MM.1S (cell line): Measurements from ENCODE around the gene CDH4.

Experiments used
- DNase-seq: peaks from one replicate; pipeline ENCODE4 v3.0.0-alpha.2; 2015
- H2AFZ ChIP-seq: fragments of 300-600 bp; sonication (generic); 2 replicates; pipeline ENCODE4 v1.6.0; 2016; ENCODE audit warnings: antibody characterized with exemption, low read length
- H3F3A ChIP-seq: fragments of 300-600 bp; sonication (generic); 2 replicates; pipeline ENCODE4 v1.6.1; 2016; ENCODE audit warnings: mild to moderate bottlenecking, antibody characterized with exemption, low read length, moderate library complexity, mixed read lengths; ENCODE audit not compliant: insufficient read depth
- H3K27ac ChIP-seq: fragments of 300-600 bp; sonication (generic); 2 replicates; pipeline ENCODE4 v1.5.1; 2016; ENCODE audit warnings: mild to moderate bottlenecking, low read length
- H3K27me3 ChIP-seq: fragments of 300-600 bp; sonication (generic); replicated peaks from 2 replicates; pipeline ENCODE4 v1.6.0; 2016; ENCODE audit warnings: low read length; ENCODE audit not compliant: insufficient read depth
- H3K36me3 ChIP-seq: fragments of 300-600 bp; sonication (generic); replicated peaks from 2 replicates; pipeline ENCODE4 v1.6.1; 2016; ENCODE audit warnings: mild to moderate bottlenecking, low read length, mixed read lengths; ENCODE audit not compliant: insufficient read depth
- H3K4me1 ChIP-seq: fragments of 300-600 bp; sonication (generic); 2 replicates; pipeline ENCODE4 v1.6.1; 2016; ENCODE audit warnings: low read length, mixed read lengths
- H3K4me2 ChIP-seq: fragments of 300-600 bp; sonication (generic); 2 replicates; pipeline ENCODE4 v1.6.0; 2016; ENCODE audit warnings: low read depth, low read length
- H3K4me3 ChIP-seq: fragments of 300-600 bp; sonication (generic); 2 replicates; pipeline ENCODE4 v1.5.1; 2016; ENCODE audit warnings: low read length, mixed read lengths
- H3K79me2 ChIP-seq: fragments of 300-600 bp; sonication (generic); 2 replicates; pipeline ENCODE4 v1.6.1; 2016; ENCODE audit warnings: mixed run types, low read length, mixed read lengths
- H3K9ac ChIP-seq: fragments of 300-600 bp; sonication (generic); 2 replicates; pipeline ENCODE4 v1.6.1; 2016; ENCODE audit warnings: low read length, mixed read lengths
- H3K9me2 ChIP-seq: fragments of 300-600 bp; sonication (generic); replicated peaks from 2 replicates; pipeline ENCODE4 v1.6.1; 2016; ENCODE audit warnings: mild to moderate bottlenecking, low read length, mixed read lengths; ENCODE audit not compliant: insufficient read depth
- H3K9me3 ChIP-seq: fragments of 300-600 bp; sonication (generic); replicated peaks from 2 replicates; pipeline ENCODE4 v1.6.1; 2016; ENCODE audit warnings: mild to moderate bottlenecking, low read length, mixed read lengths; ENCODE audit not compliant: insufficient read depth
- H4K20me1 ChIP-seq: fragments of 300-600 bp; sonication (generic); 2 replicates; pipeline ENCODE4 v1.6.1; 2016; ENCODE audit warnings: mild to moderate bottlenecking, low read length, moderate library complexity, mixed read lengths; ENCODE audit not compliant: insufficient read depth
- CTCF ChIP-seq: fragments of 300-600 bp; sonication (generic); IDR thresholded peaks from 2 replicates; pipeline ENCODE4 v1.5.1; 2016; ENCODE audit warnings: antibody characterized with exemption, low read length, mixed read lengths
- EZH2 ChIP-seq: fragments of 300-600 bp; sonication (generic); optimal IDR thresholded peaks from 2 replicates; pipeline ENCODE3; 2017; ENCODE audit warnings: low read depth, mild to moderate bottlenecking, antibody characterized with exemption, low read length, mixed read lengths
- EZH2phosphoT487 ChIP-seq: fragments of 300-600 bp; sonication (generic); IDR thresholded peaks from 2 replicates; pipeline ENCODE4 v1.6.1; 2018; ENCODE audit warnings: antibody characterized with exemption, low read length

CDH4 gene

GRCh38 chr20:61868466-61869090 lies 616.5 kb downstream of the CDH4 start:
- Histone ChIP-seq H3K4me1 (no peaks in the 10 kb centered on the region), H3K4me2 (no peak overlapping the region), H3K36me3 (no peaks in the 10 kb centered on the region), H3K9me2 (no peaks in the 10 kb centered on the region), H3K27me3 (peaks cover 95% of the 10 kb centered on the region), H3K27ac (no peak overlapping the region), H3K4me3 (no peak overlapping the region), H4K20me1 (no peaks in the 10 kb centered on the region), H3K9me3 (no peaks in the 10 kb centered on the region), H3K79me2 (no peaks in the 10 kb centered on the region), H2AFZ (no peak overlapping the region), H3F3A (no peaks in the 10 kb centered on the region), H3K9ac (no peak overlapping the region)
- TF ChIP-seq CTCF (no peak), EZH2phosphoT487 (no peak), EZH2 (no peak)
- DNase-seq: no peak

- H3K27me3 ChIP-seq: peaks cover 99% of the 10 kb centered on the region
- H3K36me3 ChIP-seq: no peaks in the 10 kb centered on the region
- TF ChIP-seq EZH2phosphoT487: no peak
- no peak for TF ChIP-seq EZH2
- TF ChIP-seq CTCF: no peak
- no peaks in the 10 kb centered on the region for H3K4me1 ChIP-seq
- no peaks in the 10 kb centered on the region for H4K20me1 ChIP-seq
- H3K27ac ChIP-seq: no peak overlapping the region
- H3F3A ChIP-seq: no peaks in the 10 kb centered on the region
- H3K9me3 ChIP-seq: no peaks in the 10 kb centered on the region
- H2AFZ ChIP-seq: no peak overlapping the region
- no peaks in the 10 kb centered on the region for H3K79me2 ChIP-seq
- DNase-seq: no peak
- H3K4me2 ChIP-seq: no peak overlapping the region
- no peak overlapping the region for H3K9ac ChIP-seq
- no peaks in the 10 kb centered on the region for H3K9me2 ChIP-seq
- H3K4me3 ChIP-seq: no peak overlapping the region
Measured at GRCh38 chr20:61869750-61870507, 617.9 kb downstream of the CDH4 start.

- no peaks in the 10 kb centered on the region for H3K9me3 ChIP-seq
- no peak for TF ChIP-seq EZH2
- H3F3A ChIP-seq: no peaks in the 10 kb centered on the region
- DNase-seq: no peak
- no peaks in the 10 kb centered on the region for H3K4me1 ChIP-seq
- no peaks in the 10 kb centered on the region for H3K9me2 ChIP-seq
- no peaks in the 10 kb centered on the region for H4K20me1 ChIP-seq
- H2AFZ ChIP-seq: no peak overlapping the region
- no peak overlapping the region for H3K4me2 ChIP-seq
- no peaks in the 10 kb centered on the region for H3K36me3 ChIP-seq
- no peak overlapping the region for H3K9ac ChIP-seq
- H3K27me3 ChIP-seq: peaks cover 99% of the 10 kb centered on the region
- no peak overlapping the region for H3K4me3 ChIP-seq
- no peaks in the 10 kb centered on the region for H3K79me2 ChIP-seq
- no peak overlapping the region for H3K27ac ChIP-seq
Measured at GRCh38 chr20:61871160-61871559, 619.1 kb downstream of the CDH4 start.

- peaks cover 99% of the 10 kb centered on the region for H3K27me3 ChIP-seq
- H3K9me2 ChIP-seq: no peaks in the 10 kb centered on the region
- no peaks in the 10 kb centered on the region for H3K9me3 ChIP-seq
- no peak overlapping the region for H2AFZ ChIP-seq
- H3K4me3 ChIP-seq: no peak overlapping the region
- H3F3A ChIP-seq: no peaks in the 10 kb centered on the region
- no peak overlapping the region for H3K4me2 ChIP-seq
- H3K36me3 ChIP-seq: no peaks in the 10 kb centered on the region
- no peak overlapping the region for H3K9ac ChIP-seq
- H3K27ac ChIP-seq: no peak overlapping the region
- H4K20me1 ChIP-seq: no peaks in the 10 kb centered on the region
- DNase-seq: no peak
- TF ChIP-seq EZH2: no peak
- no peak for TF ChIP-seq CTCF
- no peak for TF ChIP-seq EZH2phosphoT487
- H3K4me1 ChIP-seq: no peaks in the 10 kb centered on the region
- H3K79me2 ChIP-seq: no peaks in the 10 kb centered on the region
Measured at GRCh38 chr20:61871913-61872312, 619.9 kb downstream of the CDH4 start.
